ENCODE results near the gene MAPK13. TPM values are rescaled to one million over a fixed set of nuclear protein-coding genes. Genes with fewer than 3 reads are reported as not detected.

MAPK13 gene
- total RNA-seq, 1 experiment from 2014 or later, result 2.6 TPM

DNA sequence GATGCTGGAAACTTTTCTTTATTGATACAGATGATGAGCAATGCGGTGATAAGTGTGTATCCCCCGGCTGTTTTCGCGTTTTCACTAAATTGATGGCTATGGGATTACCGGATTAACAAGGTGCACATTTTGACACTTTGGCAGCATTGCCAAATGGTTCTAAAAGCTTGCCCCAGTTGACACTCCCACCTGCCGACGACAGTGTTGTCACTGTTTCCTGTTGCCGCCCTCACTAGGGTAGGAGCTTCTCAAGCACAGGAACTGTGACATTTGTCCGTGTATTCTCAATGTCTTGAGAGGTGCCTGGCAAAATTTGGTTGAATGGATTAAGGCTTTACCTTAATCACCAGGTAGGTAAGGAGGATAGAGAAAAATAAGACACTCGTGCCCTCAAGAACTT lies 9.8 kb upstream of the MAPK13 start:
- no peaks in the 10 kb centered on the region for H3K9me3 ChIP-seq (ENCODE audit: low read depth, low read length, poor library complexity, severe bottlenecking)
- H3K4me1 ChIP-seq (ENCODE audit: insufficient read depth, low read length, poor library complexity, severe bottlenecking), result no peaks in the 10 kb centered on the region
- CTCF ChIA-PET, result no interaction called here
- H3K36me3 ChIP-seq (ENCODE audit: insufficient read depth, low read length, poor library complexity, severe bottlenecking), result no peaks in the 10 kb centered on the region
- no peak for TF ChIP-seq EZH2 (IDR thresholded peaks at IDR 0.05; ENCODE audit: borderline replicate concordance, low read depth, low read length, poor library complexity, severe bottlenecking)
- TF ChIP-seq, protein P1, sequence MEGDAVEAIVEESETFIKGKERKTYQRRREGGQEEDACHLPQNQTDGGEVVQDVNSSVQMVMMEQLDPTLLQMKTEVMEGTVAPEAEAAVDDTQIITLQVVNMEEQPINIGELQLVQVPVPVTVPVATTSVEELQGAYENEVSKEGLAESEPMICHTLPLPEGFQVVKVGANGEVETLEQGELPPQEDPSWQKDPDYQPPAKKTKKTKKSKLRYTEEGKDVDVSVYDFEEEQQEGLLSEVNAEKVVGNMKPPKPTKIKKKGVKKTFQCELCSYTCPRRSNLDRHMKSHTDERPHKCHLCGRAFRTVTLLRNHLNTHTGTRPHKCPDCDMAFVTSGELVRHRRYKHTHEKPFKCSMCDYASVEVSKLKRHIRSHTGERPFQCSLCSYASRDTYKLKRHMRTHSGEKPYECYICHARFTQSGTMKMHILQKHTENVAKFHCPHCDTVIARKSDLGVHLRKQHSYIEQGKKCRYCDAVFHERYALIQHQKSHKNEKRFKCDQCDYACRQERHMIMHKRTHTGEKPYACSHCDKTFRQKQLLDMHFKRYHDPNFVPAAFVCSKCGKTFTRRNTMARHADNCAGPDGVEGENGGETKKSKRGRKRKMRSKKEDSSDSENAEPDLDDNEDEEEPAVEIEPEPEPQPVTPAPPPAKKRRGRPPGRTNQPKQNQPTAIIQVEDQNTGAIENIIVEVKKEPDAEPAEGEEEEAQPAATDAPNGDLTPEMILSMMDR (conservative IDR thresholded peaks at IDR 0.05; ENCODE audit: low read depth, low read length), result no peak
- DNase-seq (ENCODE audit: low spot score), result no peak
- POLR2A ChIA-PET (ENCODE audit: low non-redundant PET), result no interaction called here
- no TSS peak for BruUV-seq (replicated peaks)
- intact Hi-C loops (cut with micrococcal nuclease; ENCODE audit: unreplicated experiment), result loop anchor here (10.0 kb wide), 1 partner anchor 74 kb away; the partner anchor contains the start of gene BRPF3
- no peak overlapping the region for H3K27ac ChIP-seq (ENCODE audit: low read depth, low read length, poor library complexity, severe bottlenecking)
- no peaks in the 10 kb centered on the region for H3K27me3 ChIP-seq (replicated peaks; ENCODE audit: insufficient read depth, low read depth, low read length, poor library complexity)
- no peak overlapping the region for H3K4me3 ChIP-seq (ENCODE audit: low read depth, low read length, poor library complexity, severe bottlenecking)

DNA sequence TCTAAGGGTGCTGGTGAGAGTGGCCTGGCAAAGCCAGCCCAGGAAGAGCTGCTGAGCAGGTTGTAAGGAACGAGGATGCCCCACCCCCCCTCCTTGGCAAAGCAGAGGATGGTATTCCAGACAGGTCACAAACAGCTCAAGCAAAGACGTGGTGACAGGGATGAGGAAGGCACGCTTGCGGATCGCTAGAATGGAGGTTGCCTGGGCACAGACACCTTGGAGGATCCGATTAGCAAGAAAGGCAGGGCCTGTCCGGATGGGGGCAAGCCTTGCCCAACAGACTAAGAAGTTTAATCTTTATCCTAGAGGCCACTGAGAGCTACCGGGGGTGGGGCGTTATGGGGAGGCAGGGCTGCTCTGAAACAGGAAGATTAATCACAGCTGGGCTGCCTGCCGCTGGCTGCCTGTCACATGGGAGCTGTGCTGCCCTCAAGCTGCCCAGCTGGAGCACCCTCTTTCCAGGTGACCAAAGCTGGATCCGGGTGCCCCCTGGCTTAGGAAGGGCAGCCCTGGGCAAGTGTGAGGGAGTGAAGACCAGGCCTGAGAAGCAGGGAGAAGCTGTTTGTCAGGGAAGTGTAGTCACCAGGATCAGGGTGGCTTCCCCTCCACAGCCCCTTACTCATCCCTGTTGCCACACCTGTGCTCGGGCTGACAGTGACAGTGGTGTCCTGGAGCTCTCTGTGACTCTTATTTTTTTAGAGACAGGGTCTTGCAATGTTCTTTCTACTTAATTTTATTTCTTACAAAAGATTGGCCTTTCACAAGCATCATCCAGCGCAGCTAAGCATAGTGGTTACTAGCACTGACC lies 9.1 kb upstream of the MAPK13 start:
- no peaks in the 10 kb centered on the region for H3K4me1 ChIP-seq (ENCODE audit: insufficient read depth, low read length, poor library complexity, severe bottlenecking)
- no peaks in the 10 kb centered on the region for H3K36me3 ChIP-seq (ENCODE audit: insufficient read depth, low read length, poor library complexity, severe bottlenecking)
- intact Hi-C loops (cut with micrococcal nuclease; ENCODE audit: unreplicated experiment), result loop anchor here (10.0 kb wide), 1 partner anchor 74 kb away; the partner anchor contains the start of gene BRPF3
- H3K27ac ChIP-seq (ENCODE audit: low read depth, low read length, poor library complexity, severe bottlenecking), result no peak overlapping the region
- TF ChIP-seq, protein P1 (conservative IDR thresholded peaks at IDR 0.05; ENCODE audit: low read depth, low read length), result no peak
- TF ChIP-seq EZH2 (IDR thresholded peaks at IDR 0.05; ENCODE audit: borderline replicate concordance, low read depth, low read length, poor library complexity, severe bottlenecking), result no peak
- no peak overlapping the region for H3K4me3 ChIP-seq (ENCODE audit: low read depth, low read length, poor library complexity, severe bottlenecking)
- no peaks in the 10 kb centered on the region for H3K27me3 ChIP-seq (replicated peaks; ENCODE audit: insufficient read depth, low read depth, low read length, poor library complexity)
- no peaks in the 10 kb centered on the region for H3K9me3 ChIP-seq (ENCODE audit: low read depth, low read length, poor library complexity, severe bottlenecking)
- no peak for DNase-seq (ENCODE audit: low spot score)
- POLR2A ChIA-PET (ENCODE audit: low non-redundant PET), result no interaction called here
- no TSS peak for BruUV-seq (replicated peaks)
- CTCF ChIA-PET, result no interaction called here

DNA sequence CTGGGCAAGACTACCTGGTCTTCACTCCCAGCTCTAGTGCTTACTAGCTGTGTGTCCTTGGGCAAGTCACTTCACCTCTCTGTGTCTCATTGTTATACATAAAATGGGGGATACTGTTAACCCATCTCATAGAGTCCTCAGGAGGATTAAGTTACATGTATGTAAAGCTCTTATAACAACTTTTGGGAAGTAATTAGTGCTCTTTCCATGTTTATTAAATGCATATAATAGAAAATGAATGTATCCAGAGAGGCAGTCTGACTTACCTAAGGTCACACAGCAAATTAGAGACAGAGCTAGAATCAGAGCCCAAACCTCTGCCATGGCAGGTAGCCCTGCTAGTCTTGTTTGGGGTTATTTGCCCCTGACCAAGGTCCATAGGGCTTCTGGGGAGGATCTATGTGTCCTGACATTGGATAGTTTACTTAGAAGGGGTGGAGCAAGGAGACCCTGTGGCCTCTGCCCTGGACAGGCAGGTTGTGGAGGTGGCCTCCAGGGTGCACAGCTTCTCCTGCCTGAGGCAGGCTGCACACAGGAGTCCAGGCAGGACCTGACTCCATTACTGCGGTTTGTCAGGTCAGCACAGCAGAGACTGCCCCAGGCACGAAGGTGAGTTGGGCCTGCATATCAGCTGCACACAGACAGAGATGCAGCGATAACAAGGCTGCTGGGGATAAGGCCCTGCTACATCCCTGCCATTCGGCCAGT lies 8.4 kb upstream of the MAPK13 start:
- POLR2A ChIA-PET (ENCODE audit: low non-redundant PET), result no interaction called here
- no peaks in the 10 kb centered on the region for H3K36me3 ChIP-seq (ENCODE audit: insufficient read depth, low read length, poor library complexity, severe bottlenecking)
- H3K9me3 ChIP-seq (ENCODE audit: low read depth, low read length, poor library complexity, severe bottlenecking), result no peaks in the 10 kb centered on the region
- intact Hi-C loops (cut with micrococcal nuclease; ENCODE audit: unreplicated experiment), result loop anchor here (2.0 to 10.0 kb wide), 2 partner anchors 73 to 239 kb away; partner anchors contain the start of gene BRPF3
- no peak overlapping the region for H3K4me3 ChIP-seq (ENCODE audit: low read depth, low read length, poor library complexity, severe bottlenecking)
- no peak overlapping the region for H3K27ac ChIP-seq (ENCODE audit: low read depth, low read length, poor library complexity, severe bottlenecking)
- H3K27me3 ChIP-seq (replicated peaks; ENCODE audit: insufficient read depth, low read depth, low read length, poor library complexity), result no peaks in the 10 kb centered on the region
- H3K4me1 ChIP-seq (ENCODE audit: insufficient read depth, low read length, poor library complexity, severe bottlenecking), result no peaks in the 10 kb centered on the region
- CTCF ChIA-PET, result no interaction called here
- TF ChIP-seq EZH2 (IDR thresholded peaks at IDR 0.05; ENCODE audit: borderline replicate concordance, low read depth, low read length, poor library complexity, severe bottlenecking), result no peak
- TF ChIP-seq, protein P1 (conservative IDR thresholded peaks at IDR 0.05; ENCODE audit: low read depth, low read length), result no peak
- BruUV-seq (replicated peaks), result no TSS peak
- no peak for DNase-seq (ENCODE audit: low spot score)
